Liver (tissue), 9 donors: ENCODE data around the gene MDM4. TPM values are rescaled to one million over a fixed set of nuclear protein-coding genes. Genes with fewer than 3 reads are reported as not detected.
A peak's percentile ranks its signal among the peaks of the same experiment; 100 is the strongest.

Source experiments
- DNase-seq: peaks from one replicate; pipeline ENCODE4 v3.0.0-alpha.2; 2017; ENCODE audit warnings: low spot score
- H3K27ac ChIP-seq, 2 donors: one replicate each; pipeline ENCODE4 v1.7.0; 2013; ENCODE audit warnings: inconsistent platforms in 2 of 2, low read length in 2 of 2, control low read depth in 1 of 2, low read depth in 1 of 2, mild to moderate bottlenecking in 1 of 2
- H3K27me3 ChIP-seq, 4 donors: one replicate each; pipeline versions ENCODE4 v1.6.1 to v1.7.0; 2013; ENCODE audit warnings: low read length in 3 of 4, inconsistent platforms in 1 of 4, mild to moderate bottlenecking in 1 of 4, moderate library complexity in 1 of 4; ENCODE audit not compliant: control insufficient read depth in 4 of 4, insufficient read depth in 4 of 4
- H3K36me3 ChIP-seq, 4 donors: one replicate each; pipeline versions ENCODE4 v1.6.1 to v1.7.0; 2013; ENCODE audit warnings: low read length in 3 of 4, mild to moderate bottlenecking in 3 of 4, low read depth in 1 of 4, moderate library complexity in 1 of 4; ENCODE audit not compliant: control insufficient read depth in 4 of 4, insufficient read depth in 3 of 4
- H3K4me1 ChIP-seq, 4 donors: one replicate each; pipeline versions ENCODE4 v1.6.1 to v1.7.0; 2013; ENCODE audit warnings: low read length in 3 of 4, mild to moderate bottlenecking in 3 of 4, moderate library complexity in 1 of 4; ENCODE audit not compliant: control insufficient read depth in 4 of 4, insufficient read depth in 4 of 4
- H3K4me3 ChIP-seq, 3 donors: one replicate each; pipeline versions ENCODE4 v1.6.1 to v1.7.0; 2013; ENCODE audit warnings: low read length in 3 of 3, control low read depth in 1 of 3, low read depth in 1 of 3, mild to moderate bottlenecking in 1 of 3
- H3K9ac ChIP-seq, 2 donors: one replicate each; pipeline ENCODE4 v1.7.0; 2013; ENCODE audit warnings: low read length in 2 of 2, mild to moderate bottlenecking in 2 of 2, moderate library complexity in 2 of 2, control low read depth in 1 of 2, low read depth in 1 of 2
- H3K9me3 ChIP-seq, 4 donors: one replicate each; pipeline versions ENCODE4 v1.6.1 to v1.7.0; 2013; ENCODE audit warnings: low read length in 3 of 4; ENCODE audit not compliant: control insufficient read depth in 4 of 4
- ATF3 ChIP-seq: IDR thresholded peaks from 2 replicates; pipeline ENCODE4 v1.6.1; 2016; ENCODE audit warnings: antibody characterized with exemption
- CTCF ChIP-seq: fragments of 150-350 bp; IDR thresholded peaks from 2 replicates; pipeline ENCODE4 v1.5.1; 2017; ENCODE audit warnings: improper control_type of control experiment, low read depth, low read length; ENCODE audit not compliant: missing input control
- EGR1 ChIP-seq, 2 donors: IDR thresholded peaks; 2 replicates each; pipeline ENCODE4 v1.6.1; 2016 to 2018; ENCODE audit warnings: antibody characterized with exemption in 2 of 2, low read depth in 2 of 2
- FOXA1 ChIP-seq: IDR thresholded peaks from 2 replicates; pipeline ENCODE4 v1.6.1; 2016; ENCODE audit warnings: antibody characterized with exemption
- FOXA2 ChIP-seq: IDR thresholded peaks from 2 replicates; pipeline ENCODE4 v1.6.1; 2016; ENCODE audit warnings: antibody characterized with exemption
- GABPA ChIP-seq, 2 donors: IDR thresholded peaks in 1 of 2; conservative IDR thresholded peaks in 1 of 2; 2 replicates each; pipeline ENCODE4 v1.6.1; 2016; ENCODE audit warnings: antibody characterized with exemption in 2 of 2, mild to moderate bottlenecking in 1 of 2, moderate library complexity in 1 of 2
- HNF4A ChIP-seq, 2 donors: conservative IDR thresholded peaks; 2 replicates each; pipeline ENCODE4 v1.6.1; 2016; ENCODE audit warnings: antibody characterized with exemption in 2 of 2, mild to moderate bottlenecking in 2 of 2
- HNF4G ChIP-seq: IDR thresholded peaks from 2 replicates; pipeline ENCODE4 v1.6.1; 2016; ENCODE audit warnings: antibody characterized with exemption
- MAX ChIP-seq: IDR thresholded peaks from 2 replicates; pipeline ENCODE4 v1.6.1; 2016; ENCODE audit warnings: antibody characterized with exemption
- NR2F2 ChIP-seq: IDR thresholded peaks from 2 replicates; pipeline ENCODE4 v1.6.1; 2016; ENCODE audit warnings: antibody characterized with exemption
- RAD21 ChIP-seq, 2 donors: IDR thresholded peaks; 2 replicates each; pipeline ENCODE4 v1.6.1; 2016; ENCODE audit warnings: antibody characterized with exemption in 2 of 2, mild to moderate bottlenecking in 2 of 2
- REST ChIP-seq: IDR thresholded peaks from 2 replicates; pipeline ENCODE4 v1.6.1; 2016; ENCODE audit warnings: antibody characterized with exemption, mild to moderate bottlenecking
- RXRA ChIP-seq, 2 donors: IDR thresholded peaks; 2 replicates each; pipeline ENCODE4 v1.6.1; 2017 to 2018; ENCODE audit warnings: antibody characterized with exemption in 2 of 2, mild to moderate bottlenecking in 1 of 2
- SP1 ChIP-seq: IDR thresholded peaks from 2 replicates; pipeline ENCODE4 v1.6.1; 2018; ENCODE audit warnings: antibody characterized with exemption, mild to moderate bottlenecking
- TAF1 ChIP-seq: conservative IDR thresholded peaks from 2 replicates; pipeline ENCODE4 v1.6.1; 2016; ENCODE audit warnings: antibody characterized with exemption, mild to moderate bottlenecking
- YY1 ChIP-seq: IDR thresholded peaks from 2 replicates; pipeline ENCODE4 v1.6.1; 2016; ENCODE audit warnings: antibody characterized with exemption, mild to moderate bottlenecking
- ZBTB33 ChIP-seq: IDR thresholded peaks from 2 replicates; pipeline ENCODE4 v1.6.1; 2016; ENCODE audit warnings: antibody characterized with exemption
- WGBS: extraction: QIAGEN DNeasy Blood & Tissue Kit; methylation state at CpG from one replicate; pipeline ENCODE4 v1.1.7; 2013; 5-methylcytosine and 5-hydroxymethylcytosine counted together
- polyA plus RNA-seq, 2 donors: library from polyadenylated mRNA; stranded (reverse) in 1 of 2; unstranded in 1 of 2; fragments of 200-250 nt in 1 of 2; fragments of >200 nt in 1 of 2; fragmentation: Nextera tagmentation in 1 of 2; extraction: Ambion mirVana in 1 of 2; gene quantifications; one replicate each; pipeline versions ENCODE4 v1.2.1 to v1.2.3, GENCODE V29; 2013 to 2015
- total RNA-seq, 2 donors: library from RNA; depleted of rRNA; stranded (reverse); fragments of >200 nt; gene quantifications; one replicate each; pipeline ENCODE4 v1.2.3, GENCODE V29; 2014
- donor health status: healthy.
- donor health status: healthy.
- donor health status: healthy.
- donor health status: healthy.
- donor health status: healthy.

MDM4 gene
- total and polyA plus RNA-seq, 4 donors = 1.4 to 56.5 (median 21.6) TPM

GRCh38 chr1:204503122-204503912 lies 12.9 kb upstream of the MDM4 start:
- Histone ChIP-seq H3K9me3 (no peaks in the 10 kb centered on the region), H3K4me1 (peaks cover 3 to 33% (median 16%) of the 10 kb centered on the region in 4 donors), H3K9ac (peak overlapping the region in 1 of 2 donors; percentile 3), H3K27me3 (no peaks in the 10 kb centered on the region), H3K4me3 (no peak overlapping the region), H3K27ac (no peak overlapping the region), H3K36me3 (no peaks in the 10 kb centered on the region)
- DNase-seq = no peak
- WGBS = 14% methylated on average over 7 of the region's 7 CpGs
- TF ChIP-seq YY1 (no peak), MAX (no peak), ATF3 (no peak), NR2F2 (no peak), HNF4G (no peak), FOXA1 (no peak), EGR1 (IDR thresholded peaks at IDR 0.05; ENCODE audit: low read depth in 2 of 2) (no peak), ZBTB33 (no peak), TAF1 (no peak), CTCF (peak; percentile 82), REST (no peak), SP1 (no peak), FOXA2 (no peak), RAD21 (IDR thresholded peaks at IDR 0.05) (peak; percentile 94 to 95), HNF4A (conservative IDR thresholded peaks at IDR 0.05) (no peak), GABPA (IDR thresholded peaks at IDR 0.05 in 1 of 2, conservative IDR thresholded peaks at IDR 0.05 in 1 of 2) (no peak), RXRA (IDR thresholded peaks at IDR 0.05) (no peak)
